Right kidney (tissue), 1 donor: ENCODE results near the gene ANKRD1.
A peak's percentile ranks its signal among the peaks of the same experiment; 100 is the strongest.
"Not testable (repeated sequence)": the region's sequence is repeated elsewhere in the genome, so short reads cannot be mapped to it uniquely, and the experiment has no call there.

Experiments used
- DNase-seq: peaks from one replicate; pipeline ENCODE4 v3.0.0-alpha.2; 2016

The ANKRD1 gene

GRCh38 chr10:90912174-90912573, 8.7 kb downstream of the ANKRD1 start:
- no peak for DNase-seq

GRCh38 chr10:90911133-90912051, 9.5 kb downstream of the ANKRD1 start:
- peak; percentile 46 for DNase-seq

- no peak for DNase-seq
Observed at GRCh38 chr10:90906596-90906995, 14.3 kb downstream of the ANKRD1 start.

GRCh38 chr10:90905925-90906324, 15.0 kb downstream of the ANKRD1 start:
- DNase-seq: no peak

- not testable (repeated sequence) for DNase-seq
Observed at GRCh38 chr10:90896916-90897315, 24.0 kb downstream of the ANKRD1 start.

GRCh38 chr10:90893190-90893589, 27.7 kb downstream of the ANKRD1 start:
- no peak for DNase-seq

- DNase-seq: no peak
Observed at GRCh38 chr10:90890347-90890746, 30.5 kb downstream of the ANKRD1 start.

- DNase-seq: no peak
Observed at GRCh38 chr10:90889636-90890035, 31.3 kb downstream of the ANKRD1 start.

- no peak for DNase-seq
Observed at GRCh38 chr10:90888387-90888786, 32.5 kb downstream of the ANKRD1 start.

GRCh38 chr10:90887555-90887954, 33.3 kb downstream of the ANKRD1 start:
- no peak for DNase-seq

- no peak for DNase-seq
Observed at GRCh38 chr10:90885176-90885575, 35.7 kb downstream of the ANKRD1 start.

GRCh38 chr10:90884431-90884830, 36.5 kb downstream of the ANKRD1 start:
- no peak for DNase-seq

- not testable (repeated sequence) for DNase-seq
Observed at GRCh38 chr10:90880059-90880719, 40.7 kb downstream of the ANKRD1 start.

- no peak for DNase-seq
Observed at GRCh38 chr10:90879062-90879461, 41.8 kb downstream of the ANKRD1 start.

- DNase-seq: no peak
Observed at GRCh38 chr10:90872648-90873020, 48.3 kb downstream of the ANKRD1 start.

GRCh38 chr10:90871766-90872647, 48.9 kb downstream of the ANKRD1 start, which contains the start of gene RPP30:
Gene RPP30, plus strand, starts transcription at chr10:90871974. Its CDS starts 13 bp downstream, at chr10:90871987.
- peak; percentile 81 for DNase-seq

- DNase-seq: peak; percentile 70
Observed at GRCh38 chr10:90871279-90871765, 49.6 kb downstream of the ANKRD1 start.

- no peak for DNase-seq
Observed at GRCh38 chr10:90866050-90866598, 54.8 kb downstream of the ANKRD1 start.

- no peak for DNase-seq
Observed at GRCh38 chr10:90865401-90865800, 55.5 kb downstream of the ANKRD1 start.

- no peak for DNase-seq
Observed at GRCh38 chr10:90862908-90863514, 57.9 kb downstream of the ANKRD1 start.
